ENCODE measurements around the gene MIF.

GRCh38 chr22:23912293-23912903, 18.2 kb downstream of the MIF start:
- TF ChIP-seq CTCF (conservative IDR thresholded peaks at IDR 0.05; ENCODE audit: low read depth, low read length) (no peak), EZH2 (IDR thresholded peaks at IDR 0.05; ENCODE audit: low read length, unreplicated experiment) (no peak), EZH2phosphoT487 (IDR thresholded peaks at IDR 0.05; ENCODE audit: borderline replicate concordance, low read length) (no peak)

Measured in PC-3 (cell line).